SK-N-SH (cell line): Measurements from ENCODE around the gene ALDH1L1. TPM values are rescaled to one million over a fixed set of nuclear protein-coding genes. Genes with fewer than 3 reads are reported as not detected.
A peak's percentile ranks its signal among the peaks of the same experiment; 100 is the strongest.

Experiments
- CTCF ChIA-PET: fragments of 300-600, 350-600 bp; formaldehyde crosslinking; extraction: SDS; loops from one replicate; lab custom pipeline; 2021; lab: Yijun Ruan, JAX
- POLR2A ChIA-PET: fragments of 350-600 bp; sonication (Branson Sonifier 250); formaldehyde crosslinking; extraction: SDS; loops from one replicate; lab custom pipeline; 2020; ENCODE audit warnings: antibody characterized with exemption, inconsistent platforms; lab: Yijun Ruan, JAX
- DNase-seq: peaks from one replicate; pipeline ENCODE4 v3.0.0; 2012
- H2AFZ ChIP-seq: fragments of 200-600 bp; sonication (generic); 2 replicates; pipeline ENCODE4 v1.8.1; 2016; ENCODE audit warnings: antibody characterized with exemption, mild to moderate bottlenecking, low read depth
- H3F3A ChIP-seq: fragments of 200-600 bp; sonication (generic); replicated peaks from 2 replicates; pipeline ENCODE3; 2016; ENCODE audit warnings: antibody characterized with exemption, mild to moderate bottlenecking; ENCODE audit not compliant: insufficient read depth
- H3K27ac ChIP-seq, 2 experiments: fragments of 200-500 bp in 1 of 2; fragments of 200-600 bp in 1 of 2; sonication (Bioruptor generic) in 1 of 2; sonication (generic), shearing (Covaris generic) in 1 of 2; 2 replicates each; pipeline versions ENCODE4 v1.5.1 to v1.6.1; 2014 to 2016; ENCODE audit warnings: low read depth in 2 of 2, inconsistent platforms in 1 of 2, low read length in 1 of 2, mild to moderate bottlenecking in 1 of 2, mixed read lengths in 1 of 2
- H3K27me3 ChIP-seq: fragments of 200-600 bp; sonication (generic), shearing (Covaris generic); 2 replicates; pipeline ENCODE4 v1.6.1; 2016; ENCODE audit warnings: mixed run types; ENCODE audit not compliant: insufficient read depth
- H3K36me3 ChIP-seq, 2 experiments: fragments of 200-500 bp in 1 of 2; fragments of 200-600 bp in 1 of 2; sonication (Bioruptor generic) in 1 of 2; sonication (generic) in 1 of 2; replicated peaks in 1 of 2; 2 replicates each; pipeline versions ENCODE3 to v1.5.1; 2014 to 2016; ENCODE audit warnings: low read length in 1 of 2, mild to moderate bottlenecking in 1 of 2; ENCODE audit not compliant: insufficient read depth in 2 of 2, control insufficient read depth in 1 of 2
- H3K4me1 ChIP-seq, 2 experiments: fragments of 200-500 bp in 1 of 2; fragments of 200-600 bp in 1 of 2; sonication (Bioruptor generic) in 1 of 2; sonication (generic), shearing (Covaris generic) in 1 of 2; 2 replicates each; pipeline versions ENCODE4 v1.5.1 to v1.6.1; 2014 to 2016; ENCODE audit warnings: low read depth in 1 of 2, low read length in 1 of 2, mixed run types in 1 of 2; ENCODE audit not compliant: insufficient read depth in 2 of 2, control insufficient read depth in 1 of 2
- H3K4me2 ChIP-seq: fragments of 200-600 bp; sonication (generic), shearing (Covaris generic); 2 replicates; pipeline ENCODE4 v1.6.1; 2017; ENCODE audit warnings: mixed run types
- H3K4me3 ChIP-seq, 2 experiments: fragments of 200-500 bp in 1 of 2; fragments of 200-600 bp in 1 of 2; sonication (Bioruptor generic) in 1 of 2; sonication (generic), shearing (Covaris generic) in 1 of 2; 2 replicates each; pipeline versions ENCODE4 v1.5.1 to v1.8.1; 2014 to 2016; ENCODE audit warnings: low read depth in 2 of 2, inconsistent platforms in 1 of 2, low read length in 1 of 2, mild to moderate bottlenecking in 1 of 2, mixed read lengths in 1 of 2, moderate library complexity in 1 of 2
- H3K79me2 ChIP-seq: fragments of 200-600 bp; sonication (generic); 2 replicates; pipeline ENCODE4 v1.8.1; 2017; ENCODE audit warnings: mild to moderate bottlenecking; ENCODE audit not compliant: insufficient read depth
- H3K9ac ChIP-seq: fragments of 200-600 bp; sonication (generic); 2 replicates; pipeline ENCODE4 v1.6.1; 2017; ENCODE audit warnings: mixed run types
- H3K9me2 ChIP-seq: fragments of 200-600 bp; sonication (generic); 2 replicates; pipeline ENCODE4 v1.6.1; 2017; ENCODE audit warnings: mixed run types
- H3K9me3 ChIP-seq: fragments of 200-600 bp; sonication (generic); 2 replicates; pipeline ENCODE4 v1.6.1; 2017; ENCODE audit warnings: mixed run types, mild to moderate bottlenecking, moderate library complexity
- H4K20me1 ChIP-seq: fragments of 200-600 bp; sonication (generic); 2 replicates; pipeline ENCODE4 v1.6.1; 2017; ENCODE audit warnings: mild to moderate bottlenecking, mixed run types; ENCODE audit not compliant: insufficient read depth
- EP300 ChIP-seq, 2 experiments: IDR thresholded peaks; 2 replicates each; pipeline versions ENCODE4 v1.4.0 to v1.6.1; 2012; ENCODE audit warnings: borderline replicate concordance in 1 of 2, low read depth in 1 of 2, low read length in 1 of 2
- FOSL2 ChIP-seq: IDR thresholded peaks from 2 replicates; pipeline ENCODE4 v1.4.0; 2012; ENCODE audit warnings: low read depth, mild to moderate bottlenecking, moderate library complexity, borderline replicate concordance
- FOXM1 ChIP-seq: IDR thresholded peaks from 2 replicates; pipeline ENCODE4 v1.4.0; 2012; ENCODE audit warnings: low read depth, mild to moderate bottlenecking
- GABPA ChIP-seq: IDR thresholded peaks from 2 replicates; pipeline ENCODE4 v1.4.0; 2012; ENCODE audit warnings: low read depth, mild to moderate bottlenecking
- GATA2 ChIP-seq: sonication (generic); formaldehyde crosslinking; IDR thresholded peaks from 2 replicates; pipeline ENCODE4 v1.5.0; 2020; ENCODE audit warnings: mild to moderate bottlenecking, missing genetic modification reagents
- JUND ChIP-seq: IDR thresholded peaks from 2 replicates; pipeline ENCODE4 v1.4.0; 2012
- NFIC ChIP-seq: IDR thresholded peaks from 2 replicates; pipeline ENCODE4 v1.4.0; 2012; ENCODE audit warnings: borderline replicate concordance
- NRF1 ChIP-seq: IDR thresholded peaks from 2 replicates; pipeline ENCODE4 v1.6.1; 2012; ENCODE audit warnings: low read depth, mild to moderate bottlenecking, low read length
- RAD21 ChIP-seq: IDR thresholded peaks from 2 replicates; pipeline ENCODE4 v1.6.1; 2012; ENCODE audit warnings: mild to moderate bottlenecking, low read length
- RXRA ChIP-seq: IDR thresholded peaks from 2 replicates; pipeline ENCODE4 v1.4.0; 2012; ENCODE audit warnings: low read depth, mild to moderate bottlenecking, borderline replicate concordance
- SMC3 ChIP-seq: IDR thresholded peaks from 2 replicates; pipeline ENCODE4 v1.6.1; 2012; ENCODE audit warnings: low read depth, low read length, improper control_type of control experiment
- YY1 ChIP-seq: IDR thresholded peaks from 2 replicates; pipeline ENCODE4 v1.4.0; 2012; ENCODE audit warnings: low read depth, mild to moderate bottlenecking
- WGBS: methylation state at CpG from one replicate; pipeline ENCODE4 v1.1.6; 2017; ENCODE audit warnings: low lambda C conversion rate; 5-methylcytosine and 5-hydroxymethylcytosine counted together
- polyA plus RNA-seq, 3 experiments: library from polyadenylated mRNA; depleted of rRNA; stranded (reverse); fragments of >200 nt; gene quantifications; 2 replicates each; pipeline ENCODE4 v1.2.3, GENCODE V29; 2012
- TF ChIP-seq, protein P1 (sequence below): IDR thresholded peaks from 2 replicates; pipeline ENCODE4 v1.4.0; 2012; ENCODE audit warnings: low read depth
- TF ChIP-seq, protein P2 (sequence below): IDR thresholded peaks from 2 replicates; pipeline ENCODE4 v1.6.1; 2012; ENCODE audit warnings: mild to moderate bottlenecking, low read depth, low read length, moderate library complexity
- TF ChIP-seq, protein P3 (sequence below): fragments of 200-600 bp; sonication (generic); IDR thresholded peaks from 2 replicates; pipeline ENCODE4 v1.6.1; 2017; ENCODE audit warnings: antibody characterized with exemption, mild to moderate bottlenecking, moderate library complexity
- TF ChIP-seq, protein P4 (sequence below): IDR thresholded peaks from 2 replicates; pipeline ENCODE4 v1.4.0; 2012; ENCODE audit warnings: low read depth, borderline replicate concordance
- TF ChIP-seq, protein P5 (sequence below): fragments of 150-350 bp; IDR thresholded peaks from 2 replicates; pipeline ENCODE4 v1.6.1; 2016; ENCODE audit warnings: mild to moderate bottlenecking, low read depth, low read length
- TF ChIP-seq, protein P6 (sequence below): IDR thresholded peaks from 2 replicates; pipeline ENCODE4; 2012

ALDH1L1 gene
- polyA plus RNA-seq, 1 of the 3 experiments (the other 2 are of a cell fraction) = not detected

DNA sequence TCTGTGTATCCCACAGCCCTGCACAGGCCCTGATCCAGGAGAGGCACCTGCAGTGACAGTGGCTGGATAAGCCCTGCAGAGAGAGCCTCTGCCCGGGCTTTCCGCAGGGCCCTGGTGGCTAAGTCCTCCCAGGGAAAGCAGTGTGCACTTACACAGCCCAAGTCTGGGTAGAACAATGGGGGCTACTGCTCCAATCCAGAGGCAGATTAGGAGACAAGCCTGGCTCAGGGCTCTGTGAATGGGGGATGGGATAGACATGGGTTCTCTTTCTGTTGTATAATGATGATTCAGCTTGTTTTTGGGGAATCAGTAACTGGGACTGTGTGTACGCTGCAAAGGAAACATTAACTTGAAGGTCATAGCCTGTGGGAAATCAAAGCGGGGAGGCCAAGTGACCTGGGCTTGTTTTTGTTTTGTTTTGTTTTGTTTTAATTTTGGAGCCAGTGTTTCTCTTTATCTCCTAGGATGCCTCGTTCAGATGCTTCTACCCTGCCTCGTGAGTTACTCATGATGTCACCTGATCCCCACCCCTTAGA is 4.1 kb upstream of the ALDH1L1 start:
- peaks cover 54% of the 10 kb centered on the region for H3K27me3 ChIP-seq
- no peaks in the 10 kb centered on the region for H3K36me3 ChIP-seq
- no peaks in the 10 kb centered on the region for H3K9me3 ChIP-seq
- no peak overlapping the region for H3K4me3 ChIP-seq
- peaks cover 0 to 9% of the 10 kb centered on the region in 2 experiments; a peak in 1 of 4 replicates for H3K4me1 ChIP-seq
- TF ChIP-seq NRF1 (no peak), GATA2 (no peak)
- TF ChIP-seq, protein P1, sequence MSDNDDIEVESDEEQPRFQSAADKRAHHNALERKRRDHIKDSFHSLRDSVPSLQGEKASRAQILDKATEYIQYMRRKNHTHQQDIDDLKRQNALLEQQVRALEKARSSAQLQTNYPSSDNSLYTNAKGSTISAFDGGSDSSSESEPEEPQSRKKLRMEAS = no peak
- 61% methylated on average over 6 of the region's 6 CpGs for WGBS
- H4K20me1 ChIP-seq = no peaks in the 10 kb centered on the region
- H3K9me2 ChIP-seq = no peaks in the 10 kb centered on the region
- no peaks in the 10 kb centered on the region for H3K79me2 ChIP-seq
- no peak for DNase-seq
- H2AFZ ChIP-seq = no peak overlapping the region
- POLR2A ChIA-PET = no interaction called here
- H3K9ac ChIP-seq = no peak overlapping the region
- CTCF ChIA-PET = interaction anchor here (1.0 to 7.1 kb wide), 3 partner anchors 14 to 51 kb away, joined by 3 to 51 read pairs (median 13); no protein-coding TSS in a partner anchor
- no peaks in the 10 kb centered on the region for H3F3A ChIP-seq
- H3K27ac ChIP-seq = no peak overlapping the region
- H3K4me2 ChIP-seq = no peak overlapping the region

DNA sequence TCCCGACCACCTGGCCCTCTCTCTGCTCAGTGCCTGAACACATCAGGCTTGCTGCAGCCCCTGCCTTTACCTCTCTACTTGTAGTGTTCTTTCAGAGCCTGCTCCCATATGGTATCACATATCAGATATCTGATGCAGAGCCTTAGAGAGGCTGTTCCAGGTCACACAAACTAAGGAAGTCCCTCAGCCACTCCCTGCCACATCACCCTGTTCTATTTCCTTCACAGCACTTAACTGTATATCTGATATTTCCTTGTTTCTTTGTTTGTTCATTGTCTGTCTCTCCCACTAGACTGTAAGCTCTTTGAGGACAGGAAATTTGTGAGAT is 976 bp upstream of the ALDH1L1 start:
- 75% methylated on average over 1 of the region's 1 CpG for WGBS
- TF ChIP-seq GABPA (no peak), JUND (no peak), SMC3 (no peak), GATA2 (no peak), NRF1 (no peak), FOSL2 (no peak), FOXM1 (no peak), EP300 (IDR thresholded peaks at IDR 0.05; ENCODE audit: borderline replicate concordance in 1 of 2, low read depth in 1 of 2, low read length in 1 of 2) (no peak), RAD21 (no peak), RXRA (no peak), YY1 (no peak), NFIC (no peak)
- TF ChIP-seq, protein P2, sequence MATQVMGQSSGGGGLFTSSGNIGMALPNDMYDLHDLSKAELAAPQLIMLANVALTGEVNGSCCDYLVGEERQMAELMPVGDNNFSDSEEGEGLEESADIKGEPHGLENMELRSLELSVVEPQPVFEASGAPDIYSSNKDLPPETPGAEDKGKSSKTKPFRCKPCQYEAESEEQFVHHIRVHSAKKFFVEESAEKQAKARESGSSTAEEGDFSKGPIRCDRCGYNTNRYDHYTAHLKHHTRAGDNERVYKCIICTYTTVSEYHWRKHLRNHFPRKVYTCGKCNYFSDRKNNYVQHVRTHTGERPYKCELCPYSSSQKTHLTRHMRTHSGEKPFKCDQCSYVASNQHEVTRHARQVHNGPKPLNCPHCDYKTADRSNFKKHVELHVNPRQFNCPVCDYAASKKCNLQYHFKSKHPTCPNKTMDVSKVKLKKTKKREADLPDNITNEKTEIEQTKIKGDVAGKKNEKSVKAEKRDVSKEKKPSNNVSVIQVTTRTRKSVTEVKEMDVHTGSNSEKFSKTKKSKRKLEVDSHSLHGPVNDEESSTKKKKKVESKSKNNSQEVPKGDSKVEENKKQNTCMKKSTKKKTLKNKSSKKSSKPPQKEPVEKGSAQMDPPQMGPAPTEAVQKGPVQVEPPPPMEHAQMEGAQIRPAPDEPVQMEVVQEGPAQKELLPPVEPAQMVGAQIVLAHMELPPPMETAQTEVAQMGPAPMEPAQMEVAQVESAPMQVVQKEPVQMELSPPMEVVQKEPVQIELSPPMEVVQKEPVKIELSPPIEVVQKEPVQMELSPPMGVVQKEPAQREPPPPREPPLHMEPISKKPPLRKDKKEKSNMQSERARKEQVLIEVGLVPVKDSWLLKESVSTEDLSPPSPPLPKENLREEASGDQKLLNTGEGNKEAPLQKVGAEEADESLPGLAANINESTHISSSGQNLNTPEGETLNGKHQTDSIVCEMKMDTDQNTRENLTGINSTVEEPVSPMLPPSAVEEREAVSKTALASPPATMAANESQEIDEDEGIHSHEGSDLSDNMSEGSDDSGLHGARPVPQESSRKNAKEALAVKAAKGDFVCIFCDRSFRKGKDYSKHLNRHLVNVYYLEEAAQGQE = no peak
- TF ChIP-seq, protein P3, sequence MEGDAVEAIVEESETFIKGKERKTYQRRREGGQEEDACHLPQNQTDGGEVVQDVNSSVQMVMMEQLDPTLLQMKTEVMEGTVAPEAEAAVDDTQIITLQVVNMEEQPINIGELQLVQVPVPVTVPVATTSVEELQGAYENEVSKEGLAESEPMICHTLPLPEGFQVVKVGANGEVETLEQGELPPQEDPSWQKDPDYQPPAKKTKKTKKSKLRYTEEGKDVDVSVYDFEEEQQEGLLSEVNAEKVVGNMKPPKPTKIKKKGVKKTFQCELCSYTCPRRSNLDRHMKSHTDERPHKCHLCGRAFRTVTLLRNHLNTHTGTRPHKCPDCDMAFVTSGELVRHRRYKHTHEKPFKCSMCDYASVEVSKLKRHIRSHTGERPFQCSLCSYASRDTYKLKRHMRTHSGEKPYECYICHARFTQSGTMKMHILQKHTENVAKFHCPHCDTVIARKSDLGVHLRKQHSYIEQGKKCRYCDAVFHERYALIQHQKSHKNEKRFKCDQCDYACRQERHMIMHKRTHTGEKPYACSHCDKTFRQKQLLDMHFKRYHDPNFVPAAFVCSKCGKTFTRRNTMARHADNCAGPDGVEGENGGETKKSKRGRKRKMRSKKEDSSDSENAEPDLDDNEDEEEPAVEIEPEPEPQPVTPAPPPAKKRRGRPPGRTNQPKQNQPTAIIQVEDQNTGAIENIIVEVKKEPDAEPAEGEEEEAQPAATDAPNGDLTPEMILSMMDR = no peak
- TF ChIP-seq, protein P4, sequence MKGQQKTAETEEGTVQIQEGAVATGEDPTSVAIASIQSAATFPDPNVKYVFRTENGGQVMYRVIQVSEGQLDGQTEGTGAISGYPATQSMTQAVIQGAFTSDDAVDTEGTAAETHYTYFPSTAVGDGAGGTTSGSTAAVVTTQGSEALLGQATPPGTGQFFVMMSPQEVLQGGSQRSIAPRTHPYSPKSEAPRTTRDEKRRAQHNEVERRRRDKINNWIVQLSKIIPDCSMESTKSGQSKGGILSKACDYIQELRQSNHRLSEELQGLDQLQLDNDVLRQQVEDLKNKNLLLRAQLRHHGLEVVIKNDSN = no peak
- TF ChIP-seq, protein P5, sequence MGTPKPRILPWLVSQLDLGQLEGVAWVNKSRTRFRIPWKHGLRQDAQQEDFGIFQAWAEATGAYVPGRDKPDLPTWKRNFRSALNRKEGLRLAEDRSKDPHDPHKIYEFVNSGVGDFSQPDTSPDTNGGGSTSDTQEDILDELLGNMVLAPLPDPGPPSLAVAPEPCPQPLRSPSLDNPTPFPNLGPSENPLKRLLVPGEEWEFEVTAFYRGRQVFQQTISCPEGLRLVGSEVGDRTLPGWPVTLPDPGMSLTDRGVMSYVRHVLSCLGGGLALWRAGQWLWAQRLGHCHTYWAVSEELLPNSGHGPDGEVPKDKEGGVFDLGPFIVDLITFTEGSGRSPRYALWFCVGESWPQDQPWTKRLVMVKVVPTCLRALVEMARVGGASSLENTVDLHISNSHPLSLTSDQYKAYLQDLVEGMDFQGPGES = no peak
- TF ChIP-seq, protein P1 = no peak
- TF ChIP-seq, protein P6, sequence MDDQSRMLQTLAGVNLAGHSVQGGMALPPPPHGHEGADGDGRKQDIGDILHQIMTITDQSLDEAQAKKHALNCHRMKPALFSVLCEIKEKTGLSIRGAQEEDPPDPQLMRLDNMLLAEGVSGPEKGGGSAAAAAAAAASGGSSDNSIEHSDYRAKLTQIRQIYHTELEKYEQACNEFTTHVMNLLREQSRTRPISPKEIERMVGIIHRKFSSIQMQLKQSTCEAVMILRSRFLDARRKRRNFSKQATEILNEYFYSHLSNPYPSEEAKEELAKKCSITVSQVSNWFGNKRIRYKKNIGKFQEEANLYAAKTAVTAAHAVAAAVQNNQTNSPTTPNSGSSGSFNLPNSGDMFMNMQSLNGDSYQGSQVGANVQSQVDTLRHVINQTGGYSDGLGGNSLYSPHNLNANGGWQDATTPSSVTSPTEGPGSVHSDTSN = no peak

More for the DNA sequence above, 976 bp upstream of the ALDH1L1 start:
- no peaks in the 10 kb centered on the region for H3F3A ChIP-seq
- H3K9me3 ChIP-seq = no peaks in the 10 kb centered on the region
- H2AFZ ChIP-seq = no peak overlapping the region
- no peak for DNase-seq
- CTCF ChIA-PET = interaction anchor here (0.6 to 1.0 kb wide), 5 partner anchors 10 to 174 kb away, joined by 3 to 6 read pairs (median 3); no protein-coding TSS in a partner anchor
- no peaks in the 10 kb centered on the region for H4K20me1 ChIP-seq
- H3K4me2 ChIP-seq = 0 out of 2 replicates have a peak overlapping the region, but pooled peaks have one; percentile 73
- no peak overlapping the region for H3K9ac ChIP-seq
- no peaks in the 10 kb centered on the region for H3K79me2 ChIP-seq
- peaks cover 54% of the 10 kb centered on the region for H3K27me3 ChIP-seq
- POLR2A ChIA-PET = no interaction called here
- H3K4me1 ChIP-seq = peaks cover 0 to 10% of the 10 kb centered on the region in 2 experiments; a peak in 1 of 4 replicates
- no peak overlapping the region for H3K27ac ChIP-seq
- H3K36me3 ChIP-seq = no peaks in the 10 kb centered on the region
- H3K4me3 ChIP-seq = no peak overlapping the region
- no peaks in the 10 kb centered on the region for H3K9me2 ChIP-seq
